H1 (cell line): ENCODE results near the gene GFOD1. TPM values are rescaled to one million over a fixed set of nuclear protein-coding genes. Genes with fewer than 3 reads are reported as not detected.

ENCODE experiments used
- CTCF ChIA-PET: fragments of 300-600 bp; sonication (Branson Sonifier 250); formaldehyde crosslinking; loops from one replicate; lab custom pipeline; 2021; ENCODE audit not compliant: partially characterized antibody; lab: Charles Lee
- POLR2A ChIA-PET: fragments of 300-600 bp; sonication (Branson Sonifier 250); formaldehyde crosslinking; loops from one replicate; lab custom pipeline; 2021; ENCODE audit warnings: inconsistent platforms; ENCODE audit not compliant: partially characterized antibody; lab: Charles Lee
- DNase-seq, 2 experiments: peaks; one replicate each; pipeline versions ENCODE4 v3.0.0 to v3.0.0-alpha.2; 2010 to 2022; ENCODE audit warnings: low spot score in 2 of 2, low read depth in 1 of 2, mixed read lengths in 1 of 2
- FAIRE-seq: peaks from 2 replicates; lab custom pipeline; 2011; peaks lifted over from hg19 to GRCh38; lab: Jason Lieb, UNC
- H2AFZ ChIP-seq: 2 replicates; pipeline ENCODE4 v1.8.1; 2012; ENCODE audit warnings: low read length, inconsistent platforms
- H2AK5ac ChIP-seq: 2 replicates; pipeline ENCODE4 v1.6.1; 2013; ENCODE audit warnings: low read depth, low read length
- H2BK120ac ChIP-seq: replicated peaks from 2 replicates; pipeline ENCODE3; 2013; ENCODE audit warnings: low read depth, low read length, inconsistent platforms
- H2BK12ac ChIP-seq: 2 replicates; pipeline ENCODE4 v1.6.1; 2013; ENCODE audit warnings: low read depth, low read length
- H2BK15ac ChIP-seq: 2 replicates; pipeline ENCODE4 v1.6.1; 2013; ENCODE audit warnings: low read length
- H2BK20ac ChIP-seq: 2 replicates; pipeline ENCODE4 v1.6.1; 2013; ENCODE audit warnings: low read length
- H2BK5ac ChIP-seq: 2 replicates; pipeline ENCODE4 v1.6.1; 2013; ENCODE audit warnings: low read depth, low read length
- H3K14ac ChIP-seq: 2 replicates; pipeline ENCODE4 v1.6.1; 2013; ENCODE audit warnings: inconsistent platforms; ENCODE audit not compliant: insufficient read length
- H3K18ac ChIP-seq: 2 replicates; pipeline ENCODE4 v1.6.1; 2013; ENCODE audit warnings: low read length; ENCODE audit errors: extremely low read depth
- H3K23ac ChIP-seq: 2 replicates; pipeline ENCODE4 v1.6.1; 2013; ENCODE audit warnings: inconsistent platforms; ENCODE audit not compliant: insufficient read length
- H3K23me2 ChIP-seq: 2 replicates; pipeline ENCODE4 v1.6.1; 2013; ENCODE audit warnings: low read depth, low read length
- H3K27ac ChIP-seq: 2 replicates; pipeline ENCODE4 v1.6.1; 2011; ENCODE audit warnings: low read depth, low read length, inconsistent platforms
- H3K27me3 ChIP-seq, 4 experiments: replicated peaks in 1 of 4; 1 replicate in 1 of 4; 2 replicates in 3 of 4; pipeline versions ENCODE4 v1.6.1 to v1.8.1; 2011 to 2013; ENCODE audit warnings: low read length in 3 of 4, mild to moderate bottlenecking in 3 of 4, inconsistent platforms in 2 of 4, mixed read lengths in 2 of 4, moderate library complexity in 1 of 4; ENCODE audit not compliant: control insufficient read depth in 3 of 4, insufficient read depth in 3 of 4; ENCODE audit errors: extremely low read depth in 1 of 4
- H3K36me3 ChIP-seq, 4 experiments: 2 replicates each; pipeline versions ENCODE4 v1.6.1 to v1.8.1; 2011 to 2013; ENCODE audit warnings: mild to moderate bottlenecking in 4 of 4, low read length in 3 of 4, moderate library complexity in 2 of 4, control low read depth in 1 of 4, inconsistent platforms in 1 of 4; ENCODE audit not compliant: insufficient read depth in 4 of 4, control insufficient read depth in 2 of 4
- H3K4ac ChIP-seq: replicated peaks from 2 replicates; pipeline ENCODE3; 2013; ENCODE audit warnings: low read length, low read depth, mixed read lengths, inconsistent platforms; ENCODE audit not compliant: insufficient read length
- H3K4me1 ChIP-seq, 4 experiments: replicated peaks in 1 of 4; 1 replicate in 1 of 4; 2 replicates in 3 of 4; pipeline versions ENCODE4 v1.6.1 to v1.8.1; 2011 to 2013; ENCODE audit warnings: low read length in 3 of 4, inconsistent platforms in 2 of 4, mixed read lengths in 1 of 4; ENCODE audit not compliant: insufficient read depth in 4 of 4, control insufficient read depth in 3 of 4
- H3K4me2 ChIP-seq, 2 experiments: 2 replicates each; pipeline versions ENCODE4 v1.6.1 to v1.8.1; 2011 to 2013; ENCODE audit warnings: low read depth in 2 of 2, low read length in 2 of 2, control low read depth in 1 of 2, inconsistent platforms in 1 of 2, mild to moderate bottlenecking in 1 of 2; ENCODE audit not compliant: insufficient read depth in 1 of 2
- H3K4me3 ChIP-seq, 4 experiments: fragments of 200-600, 300-600 bp in 1 of 4; sonication (generic), shearing (Covaris generic), sonication (Bioruptor Twin) in 1 of 4; 2 replicates each; pipeline versions ENCODE4 v1.5.1 to v1.8.1; 2011 to 2016; ENCODE audit warnings: low read length in 4 of 4, low read depth in 3 of 4, control low read depth in 2 of 4, inconsistent platforms in 2 of 4, mild to moderate bottlenecking in 2 of 4, mixed read lengths in 1 of 4, moderate library complexity in 1 of 4; ENCODE audit not compliant: insufficient read depth in 2 of 4; ENCODE audit errors: extremely low read depth in 1 of 4
- H3K56ac ChIP-seq: replicated peaks from 2 replicates; pipeline ENCODE3; 2013; ENCODE audit warnings: low read depth, mild to moderate bottlenecking, mixed read lengths, low read length, inconsistent platforms; ENCODE audit not compliant: insufficient read length
- H3K79me1 ChIP-seq: 2 replicates; pipeline ENCODE4 v1.6.1; 2013; ENCODE audit warnings: low read depth, low read length, control low read depth
- H3K79me2 ChIP-seq, 2 experiments: 2 replicates each; pipeline versions ENCODE4 v1.6.1 to v1.8.1; 2012 to 2013; ENCODE audit warnings: low read length in 2 of 2, mild to moderate bottlenecking in 2 of 2, inconsistent platforms in 1 of 2; ENCODE audit not compliant: insufficient read depth in 2 of 2, control insufficient read depth in 1 of 2
- H3K9ac ChIP-seq, 4 experiments: replicated peaks in 1 of 4; 1 replicate in 1 of 4; 2 replicates in 3 of 4; pipeline versions ENCODE4 v1.6.1 to v1.8.1; 2011 to 2013; ENCODE audit warnings: low read depth in 3 of 4, low read length in 3 of 4, control low read depth in 2 of 4, mild to moderate bottlenecking in 2 of 4, moderate library complexity in 2 of 4, inconsistent platforms in 1 of 4; ENCODE audit errors: extremely low read depth in 1 of 4
- H3K9me3 ChIP-seq, 2 experiments: 2 replicates each; pipeline versions ENCODE4 v1.6.1 to v1.8.1; 2012 to 2013; ENCODE audit warnings: mild to moderate bottlenecking in 2 of 2, moderate library complexity in 2 of 2, control low read depth in 1 of 2, inconsistent platforms in 1 of 2, low read depth in 1 of 2, low read length in 1 of 2, mixed read lengths in 1 of 2; ENCODE audit not compliant: insufficient read depth in 2 of 2
- H4K20me1 ChIP-seq, 2 experiments: replicated peaks in 1 of 2; 2 replicates each; pipeline versions ENCODE3 to v1.8.1; 2011 to 2013; ENCODE audit warnings: inconsistent platforms in 2 of 2, low read length in 2 of 2, mild to moderate bottlenecking in 1 of 2; ENCODE audit not compliant: insufficient read depth in 2 of 2, control insufficient read depth in 1 of 2
- H4K5ac ChIP-seq: 2 replicates; pipeline ENCODE4 v1.6.1; 2013; ENCODE audit warnings: low read length, low read depth, mixed read lengths, inconsistent platforms; ENCODE audit not compliant: insufficient read length
- H4K8ac ChIP-seq: 2 replicates; pipeline ENCODE4 v1.8.0; 2013; ENCODE audit warnings: mild to moderate bottlenecking, moderate library complexity, low read length, inconsistent platforms; ENCODE audit not compliant: insufficient read depth; ENCODE audit errors: extremely low read depth
- H4K91ac ChIP-seq: replicated peaks from 2 replicates; pipeline ENCODE3; 2013; ENCODE audit warnings: low read length, mixed read lengths, inconsistent platforms; ENCODE audit not compliant: insufficient read length
- CHD1 ChIP-seq: IDR thresholded peaks from 2 replicates; pipeline ENCODE4 v1.6.1; 2012; ENCODE audit warnings: low read depth, low read length, improper control_type of control experiment
- CHD2 ChIP-seq: IDR thresholded peaks from 2 replicates; pipeline ENCODE4 v1.6.1; 2012; ENCODE audit warnings: low read length, improper control_type of control experiment
- FOSL1 ChIP-seq: IDR thresholded peaks from 2 replicates; pipeline ENCODE4 v1.6.1; 2011; ENCODE audit warnings: mild to moderate bottlenecking, low read depth, low read length, moderate library complexity; ENCODE audit not compliant: insufficient read depth
- GTF2F1 ChIP-seq: IDR thresholded peaks from 2 replicates; pipeline ENCODE4 v1.6.1; 2012; ENCODE audit warnings: low read depth, low read length, improper control_type of control experiment, borderline replicate concordance
- KDM1A ChIP-seq: fragments of 200-600, 300-600 bp; sonication (generic); IDR thresholded peaks from 2 replicates; pipeline ENCODE4 v1.7.1; 2016; ENCODE audit warnings: mild to moderate bottlenecking, low read length, borderline replicate concordance
- NANOG ChIP-seq: IDR thresholded peaks from 2 replicates; pipeline ENCODE4 v1.6.1; 2011; ENCODE audit warnings: low read length, low read depth, mild to moderate bottlenecking, inconsistent platforms; ENCODE audit not compliant: insufficient read depth, poor library complexity, severe bottlenecking
- POLR2AphosphoS5 ChIP-seq: IDR thresholded peaks from 2 replicates; pipeline ENCODE4 v1.6.1; 2011; ENCODE audit warnings: low read depth, low read length
- POU5F1 ChIP-seq: IDR thresholded peaks from 2 replicates; pipeline ENCODE4 v1.6.1; 2011; ENCODE audit warnings: low read depth, mild to moderate bottlenecking, low read length, moderate library complexity
- SP4 ChIP-seq: IDR thresholded peaks from 2 replicates; pipeline ENCODE4 v1.6.1; 2012; ENCODE audit warnings: low read length, inconsistent platforms
- WGBS, 2 experiments: shearing (Covaris generic) in 1 of 2; methylation state at CpG; one replicate each; pipeline versions ENCODE4 v1.1.6 to v1.1.7; 2013 to 2015; ENCODE audit warnings: low lambda C conversion rate in 2 of 2, mixed read lengths in 2 of 2, inconsistent platforms in 1 of 2, low coverage in 1 of 2, missing lambda C conversion rate in 1 of 2; ENCODE audit not compliant: insufficient replicate concordance in 2 of 2, insufficient coverage in 1 of 2, insufficient read length in 1 of 2; ENCODE audit errors: extremely low coverage in 1 of 2, missing lambda C conversion rate in 1 of 2; 5-methylcytosine and 5-hydroxymethylcytosine counted together
- polyA plus RNA-seq, 7 experiments: library from polyadenylated mRNA; depleted of rRNA in 3 of 7; stranded (reverse) in 5 of 7; unstranded in 2 of 7; fragments of >200 nt in 5 of 7; fragments of 200-250 nt in 2 of 7; gene quantifications; 1 replicate in 5 of 7; 2 replicates in 1 of 7; 4 replicates in 1 of 7; pipeline versions ENCODE4 v1.2.1 to v1.2.3, GENCODE V29; 2011 to 2013; ENCODE audit warnings: missing spikeins in 2 of 7, mixed read lengths in 2 of 7
- total RNA-seq: library from RNA; stranded (reverse); fragmentation: NEBNext Ultra II Directional; extraction: Animal tissue kit (Norgen Biotek cat#: 25700); gene quantifications from 2 replicates; pipeline ENCODE4 v1.2.1, GENCODE V29; 2021
- TF ChIP-seq, protein P1 (sequence below), 3 experiments: IDR thresholded peaks; 1 replicate in 2 of 3; 2 replicates in 1 of 3; pipeline versions ENCODE4 v1.5.1 to v1.6.1; 2011; ENCODE audit warnings: low read length in 3 of 3, mild to moderate bottlenecking in 3 of 3, inconsistent platforms in 2 of 3, low read depth in 1 of 3, moderate library complexity in 1 of 3; ENCODE audit not compliant: insufficient read depth in 1 of 3; ENCODE audit errors: control extremely low read depth in 1 of 3

The GFOD1 gene
- total and polyA plus RNA-seq, 2 of the 8 experiments (the other 6 are each of a cell fraction or from before 2014, with no cell fraction given): 2.5 to 8.8 TPM

GRCh38 chr6:13495112-13495776 lies 7.8 kb upstream of the GFOD1 start:
- no peak overlapping the region for H2BK20ac ChIP-seq
- no peak overlapping the region for H4K5ac ChIP-seq
- H3K79me2 ChIP-seq: no peaks in the 10 kb centered on the region
- no peak overlapping the region for H2BK5ac ChIP-seq
- no peak overlapping the region for H4K91ac ChIP-seq
- DNase-seq (no peak), FAIRE-seq (no peak)
- H3K36me3 ChIP-seq: no peaks in the 10 kb centered on the region
- no peak overlapping the region for H3K23ac ChIP-seq
- peaks cover 0 to 11% (median 5%) of the 10 kb centered on the region in 4 experiments; a peak in 4 of 7 replicates for H3K4me1 ChIP-seq
- no peak overlapping the region for H2BK12ac ChIP-seq
- no peak overlapping the region for H3K27ac ChIP-seq
- ChIA-PET CTCF (interaction anchor here (1.4 kb wide), 1 partner anchor 34 kb away, joined by 3 read pairs; no protein-coding TSS in a partner anchor), POLR2A (interaction anchor here (2.8 kb wide), 1 partner anchor 15 kb away, joined by 6 read pairs; no protein-coding TSS in a partner anchor)
- H3K18ac ChIP-seq: no peak overlapping the region
- no peak overlapping the region for H3K14ac ChIP-seq
- peak overlapping the region; percentile 22 for H3K4ac ChIP-seq
- WGBS, 2 experiments: 78% methylated on average over 5 of the region's 5 CpGs; no CpG with 5 or more reads in 1 of the 2 experiments
- no peak overlapping the region for H3K9ac ChIP-seq
- H3K4me2 ChIP-seq: no peak overlapping the region
- no peak overlapping the region for H2BK15ac ChIP-seq
- no peak overlapping the region for H3K4me3 ChIP-seq
- H2BK120ac ChIP-seq: no peak overlapping the region
- no peaks in the 10 kb centered on the region for H3K79me1 ChIP-seq
- no peak overlapping the region for H4K8ac ChIP-seq
- H2AK5ac ChIP-seq: no peak overlapping the region
- H4K20me1 ChIP-seq: no peaks in the 10 kb centered on the region
- 0 out of 7 replicates have a peak, but pooled peaks cover 0 to under 1% (median 0%) of the 10 kb centered on the region in 4 experiments for H3K27me3 ChIP-seq
- no peak overlapping the region for H3K56ac ChIP-seq
- no peaks in the 10 kb centered on the region for H3K9me3 ChIP-seq
- H3K23me2 ChIP-seq: no peaks in the 10 kb centered on the region
- no peak overlapping the region for H2AFZ ChIP-seq
- TF ChIP-seq POU5F1 (no peak), POLR2AphosphoS5 (no peak), CHD1 (no peak), KDM1A (no peak), FOSL1 (no peak), SP4 (no peak), CHD2 (no peak), NANOG (no peak), GTF2F1 (no peak)
- TF ChIP-seq, protein P1, sequence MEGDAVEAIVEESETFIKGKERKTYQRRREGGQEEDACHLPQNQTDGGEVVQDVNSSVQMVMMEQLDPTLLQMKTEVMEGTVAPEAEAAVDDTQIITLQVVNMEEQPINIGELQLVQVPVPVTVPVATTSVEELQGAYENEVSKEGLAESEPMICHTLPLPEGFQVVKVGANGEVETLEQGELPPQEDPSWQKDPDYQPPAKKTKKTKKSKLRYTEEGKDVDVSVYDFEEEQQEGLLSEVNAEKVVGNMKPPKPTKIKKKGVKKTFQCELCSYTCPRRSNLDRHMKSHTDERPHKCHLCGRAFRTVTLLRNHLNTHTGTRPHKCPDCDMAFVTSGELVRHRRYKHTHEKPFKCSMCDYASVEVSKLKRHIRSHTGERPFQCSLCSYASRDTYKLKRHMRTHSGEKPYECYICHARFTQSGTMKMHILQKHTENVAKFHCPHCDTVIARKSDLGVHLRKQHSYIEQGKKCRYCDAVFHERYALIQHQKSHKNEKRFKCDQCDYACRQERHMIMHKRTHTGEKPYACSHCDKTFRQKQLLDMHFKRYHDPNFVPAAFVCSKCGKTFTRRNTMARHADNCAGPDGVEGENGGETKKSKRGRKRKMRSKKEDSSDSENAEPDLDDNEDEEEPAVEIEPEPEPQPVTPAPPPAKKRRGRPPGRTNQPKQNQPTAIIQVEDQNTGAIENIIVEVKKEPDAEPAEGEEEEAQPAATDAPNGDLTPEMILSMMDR (IDR thresholded peaks at IDR 0.05; ENCODE audit: control extremely low read depth in 1 of 3, insufficient read depth in 1 of 3, low read depth in 1 of 3, low read length in 3 of 3): no peak
